ENCODE measurements around the gene FAF2.

DNA sequence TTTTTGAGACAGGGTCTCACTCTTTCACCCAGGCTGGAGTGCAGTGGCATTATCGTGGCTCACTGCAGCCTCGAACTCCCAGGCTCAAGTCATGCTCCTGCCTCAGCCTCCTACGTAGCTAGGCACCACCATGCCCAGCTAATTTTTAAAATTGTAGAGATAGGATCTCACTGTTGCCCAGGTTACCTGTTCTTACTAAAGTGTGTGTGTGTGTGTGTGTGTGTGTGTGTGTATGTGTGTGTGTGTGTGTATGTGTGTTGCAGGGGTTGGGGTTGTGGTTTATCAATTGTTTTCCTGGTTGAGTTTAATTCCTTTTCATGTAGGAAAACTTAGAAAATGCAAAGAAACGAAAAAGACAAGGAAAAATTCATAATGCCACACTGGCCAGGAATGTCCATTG is 67.2 kb downstream of the FAF2 start:
- TF ChIP-seq POLR2A (IDR thresholded peaks at IDR 0.05; ENCODE audit: low read length), result no peak
- TF ChIP-seq, protein P1, sequence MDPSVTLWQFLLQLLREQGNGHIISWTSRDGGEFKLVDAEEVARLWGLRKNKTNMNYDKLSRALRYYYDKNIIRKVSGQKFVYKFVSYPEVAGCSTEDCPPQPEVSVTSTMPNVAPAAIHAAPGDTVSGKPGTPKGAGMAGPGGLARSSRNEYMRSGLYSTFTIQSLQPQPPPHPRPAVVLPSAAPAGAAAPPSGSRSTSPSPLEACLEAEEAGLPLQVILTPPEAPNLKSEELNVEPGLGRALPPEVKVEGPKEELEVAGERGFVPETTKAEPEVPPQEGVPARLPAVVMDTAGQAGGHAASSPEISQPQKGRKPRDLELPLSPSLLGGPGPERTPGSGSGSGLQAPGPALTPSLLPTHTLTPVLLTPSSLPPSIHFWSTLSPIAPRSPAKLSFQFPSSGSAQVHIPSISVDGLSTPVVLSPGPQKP (IDR thresholded peaks at IDR 0.05; ENCODE audit: low read depth, low read length), result no peak
- TF ChIP-seq, protein P2, sequence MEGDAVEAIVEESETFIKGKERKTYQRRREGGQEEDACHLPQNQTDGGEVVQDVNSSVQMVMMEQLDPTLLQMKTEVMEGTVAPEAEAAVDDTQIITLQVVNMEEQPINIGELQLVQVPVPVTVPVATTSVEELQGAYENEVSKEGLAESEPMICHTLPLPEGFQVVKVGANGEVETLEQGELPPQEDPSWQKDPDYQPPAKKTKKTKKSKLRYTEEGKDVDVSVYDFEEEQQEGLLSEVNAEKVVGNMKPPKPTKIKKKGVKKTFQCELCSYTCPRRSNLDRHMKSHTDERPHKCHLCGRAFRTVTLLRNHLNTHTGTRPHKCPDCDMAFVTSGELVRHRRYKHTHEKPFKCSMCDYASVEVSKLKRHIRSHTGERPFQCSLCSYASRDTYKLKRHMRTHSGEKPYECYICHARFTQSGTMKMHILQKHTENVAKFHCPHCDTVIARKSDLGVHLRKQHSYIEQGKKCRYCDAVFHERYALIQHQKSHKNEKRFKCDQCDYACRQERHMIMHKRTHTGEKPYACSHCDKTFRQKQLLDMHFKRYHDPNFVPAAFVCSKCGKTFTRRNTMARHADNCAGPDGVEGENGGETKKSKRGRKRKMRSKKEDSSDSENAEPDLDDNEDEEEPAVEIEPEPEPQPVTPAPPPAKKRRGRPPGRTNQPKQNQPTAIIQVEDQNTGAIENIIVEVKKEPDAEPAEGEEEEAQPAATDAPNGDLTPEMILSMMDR (IDR thresholded peaks at IDR 0.05), result no peak
- TF ChIP-seq, protein P3, sequence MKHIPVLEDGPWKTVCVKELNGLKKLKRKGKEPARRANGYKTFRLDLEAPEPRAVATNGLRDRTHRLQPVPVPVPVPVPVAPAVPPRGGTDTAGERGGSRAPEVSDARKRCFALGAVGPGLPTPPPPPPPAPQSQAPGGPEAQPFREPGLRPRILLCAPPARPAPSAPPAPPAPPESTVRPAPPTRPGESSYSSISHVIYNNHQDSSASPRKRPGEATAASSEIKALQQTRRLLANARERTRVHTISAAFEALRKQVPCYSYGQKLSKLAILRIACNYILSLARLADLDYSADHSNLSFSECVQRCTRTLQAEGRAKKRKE (CRISPR knock-in tag; IDR thresholded peaks at IDR 0.05; ENCODE audit: low read depth), result no peak
- TF ChIP-seq ZSCAN20 (CRISPR knock-in tag; IDR thresholded peaks at IDR 0.05), result no peak
- no peak for TF ChIP-seq EHMT2 (IDR thresholded peaks at IDR 0.05; ENCODE audit: low read depth)
- TF ChIP-seq EP300 (IDR thresholded peaks at IDR 0.05), result no peak
